Islet precursor cell (in vitro differentiated cells): ENCODE results near the gene SLC38A11.
"Not testable (repeated sequence)": the region's sequence is repeated elsewhere in the genome, so short reads cannot be mapped to it uniquely, and the experiment has no call there.

ENCODE experiments used
- DNase-seq: peaks from one replicate; pipeline ENCODE4 v3.0.0-alpha.2; 2018

Gene SLC38A11, protein sequence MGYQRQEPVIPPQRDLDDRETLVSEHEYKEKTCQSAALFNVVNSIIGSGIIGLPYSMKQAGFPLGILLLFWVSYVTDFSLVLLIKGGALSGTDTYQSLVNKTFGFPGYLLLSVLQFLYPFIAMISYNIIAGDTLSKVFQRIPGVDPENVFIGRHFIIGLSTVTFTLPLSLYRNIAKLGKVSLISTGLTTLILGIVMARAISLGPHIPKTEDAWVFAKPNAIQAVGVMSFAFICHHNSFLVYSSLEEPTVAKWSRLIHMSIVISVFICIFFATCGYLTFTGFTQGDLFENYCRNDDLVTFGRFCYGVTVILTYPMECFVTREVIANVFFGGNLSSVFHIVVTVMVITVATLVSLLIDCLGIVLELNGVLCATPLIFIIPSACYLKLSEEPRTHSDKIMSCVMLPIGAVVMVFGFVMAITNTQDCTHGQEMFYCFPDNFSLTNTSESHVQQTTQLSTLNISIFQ

DNA sequence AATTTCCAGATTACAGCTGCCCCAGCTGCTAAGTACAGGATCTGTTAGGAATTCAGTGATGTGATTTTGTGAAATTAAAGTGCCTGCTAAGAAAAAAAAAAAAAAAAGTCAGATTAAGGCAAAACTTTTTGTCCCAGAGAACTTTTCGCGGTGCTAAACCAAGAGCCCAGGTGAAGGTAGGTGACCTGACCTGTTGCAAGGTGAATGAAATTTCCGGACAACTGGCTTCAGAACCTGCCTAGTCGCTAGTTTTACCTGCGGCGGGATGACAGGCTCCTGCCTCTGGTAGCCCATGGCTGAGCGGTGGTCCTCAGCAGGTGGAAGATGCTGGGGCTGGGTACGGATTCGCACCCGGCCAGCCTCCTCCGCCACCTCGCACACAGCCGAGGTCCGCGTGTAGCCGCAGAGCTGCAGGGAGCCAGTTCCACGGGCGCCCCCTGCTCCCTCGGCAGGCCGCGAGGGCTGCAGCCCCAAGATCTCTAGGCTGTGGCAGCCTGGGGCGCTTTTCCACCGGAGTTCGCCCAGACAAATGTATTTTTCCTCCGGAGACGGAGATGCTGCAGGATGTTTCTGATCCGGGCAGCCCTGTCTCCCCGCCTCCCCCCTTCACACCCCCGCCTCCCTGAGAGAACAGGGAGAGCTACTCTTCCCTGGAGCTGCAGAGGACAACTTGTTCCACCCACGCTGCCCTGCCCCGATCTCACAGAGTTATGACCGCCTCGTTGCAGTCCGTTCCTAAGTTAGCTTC is at the start of gene SLC38A11:
TSS of gene SLC38A11 (minus strand) at position 572 of the 748 bp plus-strand sequence. CDS start at position 294, 278 bp downstream.
- peak; percentile 65 for DNase-seq

DNA sequence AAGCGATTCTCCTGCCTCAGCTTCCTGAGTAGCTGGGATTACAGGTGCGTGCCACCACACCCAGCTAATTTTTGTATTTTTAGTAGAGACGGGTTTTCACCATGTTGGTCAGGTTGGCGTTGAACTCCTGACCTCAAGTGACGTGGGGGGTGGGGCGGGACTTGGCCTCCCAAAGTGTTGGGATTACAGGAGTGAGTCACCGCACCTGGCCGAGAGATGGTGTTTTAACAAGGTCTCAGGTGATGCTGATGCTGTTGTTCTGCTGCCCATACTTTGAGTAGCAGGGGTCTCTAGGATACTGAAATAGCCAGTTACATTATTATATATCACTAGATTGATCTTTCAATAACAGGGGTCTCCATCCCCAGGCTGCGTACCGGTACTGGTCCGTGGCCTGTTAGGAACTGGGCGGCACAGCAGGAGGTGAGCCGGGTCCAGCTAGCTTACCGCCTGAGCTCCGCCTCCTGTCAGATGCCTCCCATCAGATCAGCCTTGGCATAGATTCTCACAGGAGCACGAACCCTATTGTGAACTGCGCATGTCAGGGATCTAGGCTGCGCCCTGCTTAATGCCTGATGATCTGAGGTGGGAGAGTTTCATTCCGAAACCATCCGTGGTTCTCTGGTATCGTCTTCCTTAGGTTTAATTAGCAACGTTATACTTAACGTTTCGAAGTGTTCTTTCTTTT is 48.3 kb upstream of the SLC38A11 start:
- no peak for DNase-seq

DNA sequence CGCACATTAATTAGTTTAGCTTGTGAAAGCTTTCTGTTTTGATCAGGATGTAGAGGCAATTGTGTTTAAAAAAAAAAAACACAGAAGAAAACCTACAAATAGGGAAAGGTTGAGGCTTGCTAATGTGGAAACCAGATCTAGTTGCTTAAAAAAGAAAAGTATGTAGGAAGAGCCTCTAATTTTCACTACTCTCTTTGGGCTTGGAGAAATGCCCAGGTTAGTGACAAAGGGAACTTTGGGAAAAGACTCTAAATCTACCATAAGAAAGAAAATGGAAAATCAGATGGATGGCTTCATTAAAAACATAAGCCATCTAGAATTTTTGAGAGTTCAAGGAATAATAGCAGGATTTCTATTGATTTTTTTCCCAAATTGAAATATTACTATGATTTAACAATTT is 47.3 kb upstream of the SLC38A11 start:
- DNase-seq = no peak

DNA sequence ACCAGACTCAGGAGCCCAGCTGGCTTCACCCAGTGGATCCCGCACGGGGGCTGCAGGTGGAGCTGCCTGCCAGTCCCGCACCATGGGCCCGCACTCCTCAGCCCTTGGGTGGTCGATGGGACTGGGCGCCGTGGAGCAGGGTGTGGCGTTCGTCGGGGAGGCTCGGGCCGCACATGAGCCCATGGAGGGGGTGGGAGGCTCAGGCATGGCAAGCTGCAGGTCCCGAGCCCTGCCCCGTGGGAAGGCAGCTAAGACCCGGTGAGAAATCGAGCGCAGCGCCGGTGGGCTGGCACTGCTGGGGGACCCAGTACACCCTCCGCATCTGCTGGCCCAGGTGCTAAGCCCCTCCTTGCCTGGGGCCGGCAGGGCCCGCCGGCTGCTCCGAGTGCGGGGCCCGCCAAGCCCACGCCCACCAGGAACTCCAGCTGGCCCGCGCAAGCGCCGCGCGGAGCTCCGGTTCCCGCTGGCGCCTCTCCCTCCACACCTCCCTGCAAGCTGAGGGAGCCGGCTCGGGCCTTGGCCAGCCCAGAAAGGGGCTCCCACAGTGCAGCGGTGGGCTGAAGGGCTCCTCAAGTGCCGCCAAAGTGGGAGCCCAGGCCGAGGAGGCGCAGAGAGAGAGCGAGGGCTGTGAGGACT is 39.5 kb upstream of the SLC38A11 start:
- DNase-seq = not testable (repeated sequence)

DNA sequence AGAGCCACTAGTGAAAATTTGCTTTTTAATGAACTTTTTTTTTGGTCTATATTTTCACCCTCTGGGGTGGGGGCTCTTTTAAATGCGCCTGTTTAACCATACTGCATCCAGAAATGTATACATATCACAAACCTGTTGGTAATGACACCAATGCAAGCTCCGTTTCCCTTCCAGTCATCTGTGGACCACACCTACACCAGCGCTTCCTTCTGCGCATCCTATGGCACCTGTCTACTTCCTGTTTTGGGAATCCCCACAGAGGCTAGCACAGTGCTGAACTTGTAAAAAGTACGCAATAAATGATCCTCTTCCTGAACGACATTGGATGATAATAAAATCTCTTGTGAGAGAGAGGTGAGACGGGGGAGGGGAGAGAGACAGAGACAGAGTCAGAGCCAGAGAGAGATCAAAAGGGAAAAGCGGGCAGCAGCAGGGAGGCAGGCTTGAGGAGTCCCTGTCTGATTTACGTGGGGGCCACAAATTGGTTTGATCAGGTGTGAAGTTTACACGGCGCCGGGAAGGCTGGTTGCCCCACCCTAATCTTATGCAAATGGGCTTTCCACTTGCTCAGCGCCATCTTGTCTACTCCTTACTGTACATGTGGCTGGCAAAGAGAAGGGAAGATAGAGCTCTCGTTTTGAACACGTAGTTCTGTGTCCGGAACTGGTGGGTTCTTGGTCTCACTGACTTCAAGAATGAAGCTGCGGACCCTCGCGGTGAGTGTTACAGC is 38.1 kb upstream of the SLC38A11 start:
- DNase-seq = no peak

DNA sequence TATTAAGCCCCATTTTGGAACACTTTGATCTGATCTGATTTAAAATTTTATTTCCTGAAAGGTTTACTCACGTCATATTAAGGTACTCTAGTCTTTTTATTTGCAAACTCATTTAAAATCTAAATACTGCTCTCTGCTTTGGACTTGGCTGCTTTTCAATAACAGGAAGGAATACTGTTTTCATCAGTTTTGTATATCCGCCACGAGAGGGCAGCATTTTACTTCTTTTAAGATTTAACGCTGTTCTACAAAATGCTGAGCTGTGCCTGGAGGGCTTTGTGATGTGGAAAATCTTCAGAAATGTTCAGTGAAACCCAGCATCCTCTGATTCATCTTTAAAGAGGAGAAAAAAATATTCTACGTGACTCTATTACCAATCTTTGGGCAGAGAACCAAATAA is 37.5 kb upstream of the SLC38A11 start:
- DNase-seq = no peak

DNA sequence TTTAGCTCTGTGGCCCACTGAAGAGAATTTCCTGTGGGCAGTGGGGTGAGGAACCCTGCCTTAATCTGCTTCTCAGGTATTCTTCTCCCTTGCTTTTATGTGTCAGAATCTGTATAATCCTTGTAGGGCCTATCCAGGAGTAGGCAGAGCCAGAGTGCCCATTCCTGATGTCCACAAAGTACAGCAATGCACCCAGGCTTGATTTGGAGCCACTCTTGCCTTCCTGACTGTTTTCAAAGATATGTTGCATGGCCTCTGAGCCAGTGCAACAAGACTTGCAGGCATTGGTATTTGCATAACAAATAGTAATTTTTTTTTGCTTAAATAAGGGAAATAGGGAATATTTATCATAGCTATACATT is 36.7 kb upstream of the SLC38A11 start:
- not testable (repeated sequence) for DNase-seq

DNA sequence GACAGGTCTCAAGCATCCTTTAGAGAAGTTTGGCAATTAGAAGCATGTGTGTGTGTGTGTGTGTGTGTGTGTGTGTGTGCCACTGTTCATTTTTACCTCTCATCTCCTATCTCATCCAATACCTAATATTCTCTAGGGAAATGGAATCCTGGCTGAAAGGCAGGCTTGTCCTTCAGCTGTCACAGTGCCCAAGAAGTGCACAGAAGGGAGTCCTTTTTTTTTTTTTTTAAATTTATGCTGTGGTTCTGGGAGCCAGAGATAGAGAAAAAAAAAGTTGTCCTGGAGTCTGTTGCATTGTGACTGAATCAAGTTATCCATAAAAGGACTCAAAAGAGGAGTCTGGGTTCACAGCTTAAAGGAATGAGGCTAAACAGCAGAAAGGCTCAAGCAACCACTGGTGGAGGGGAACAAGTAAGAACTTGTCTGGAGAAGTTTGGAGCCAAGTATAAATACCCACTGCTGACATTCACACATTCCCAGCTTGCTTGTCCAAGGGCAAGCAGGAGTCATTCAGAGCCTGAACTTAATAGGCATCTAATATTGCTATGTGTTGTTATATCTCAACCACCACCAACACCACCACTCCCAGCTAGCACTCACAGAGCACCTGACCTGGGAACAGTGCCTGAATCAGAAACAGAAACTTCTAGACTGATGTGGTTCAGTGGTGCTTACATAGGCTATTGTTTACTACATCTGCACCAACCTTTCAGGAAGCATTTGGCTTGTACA is 36.2 kb upstream of the SLC38A11 start:
- not testable (repeated sequence) for DNase-seq

DNA sequence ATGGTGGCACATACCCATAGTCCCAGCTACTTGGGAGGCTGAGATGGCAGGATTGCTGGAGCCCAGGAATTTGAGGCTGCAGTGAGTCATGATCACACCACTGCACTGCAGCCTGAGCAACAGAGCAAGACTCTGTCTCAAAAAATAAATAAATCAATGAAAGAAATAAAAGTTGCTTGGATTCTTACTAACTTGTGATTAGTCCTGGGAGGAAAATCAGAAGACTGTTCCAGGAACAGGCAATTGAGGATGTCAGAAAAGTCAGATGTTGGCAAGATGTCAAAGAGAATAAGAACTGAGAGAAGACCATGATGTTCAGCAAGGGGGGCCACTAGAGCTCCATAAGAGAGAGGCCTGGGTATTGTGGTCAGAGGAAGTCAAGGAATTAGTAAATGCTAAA is 35.6 kb upstream of the SLC38A11 start:
- DNase-seq = not testable (repeated sequence)

DNA sequence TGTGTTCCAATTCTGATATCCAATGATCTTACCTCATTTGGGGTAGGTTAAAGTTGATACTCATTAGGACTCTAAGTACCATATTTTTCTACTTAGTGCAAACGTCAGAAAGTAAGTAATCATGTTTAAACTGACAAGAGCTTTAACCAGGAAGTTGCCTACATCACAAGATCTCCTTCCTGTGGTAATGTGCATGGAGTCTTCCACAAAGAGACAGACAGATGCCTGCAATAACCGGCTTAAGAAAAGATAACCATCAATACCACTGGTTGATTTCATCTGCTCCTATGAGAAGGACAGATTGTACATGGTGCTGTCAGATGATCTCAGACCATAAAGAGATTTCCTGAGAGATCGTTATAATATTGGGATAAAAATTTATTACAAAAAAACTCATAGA is 33.5 kb upstream of the SLC38A11 start:
- DNase-seq = not testable (repeated sequence)

DNA sequence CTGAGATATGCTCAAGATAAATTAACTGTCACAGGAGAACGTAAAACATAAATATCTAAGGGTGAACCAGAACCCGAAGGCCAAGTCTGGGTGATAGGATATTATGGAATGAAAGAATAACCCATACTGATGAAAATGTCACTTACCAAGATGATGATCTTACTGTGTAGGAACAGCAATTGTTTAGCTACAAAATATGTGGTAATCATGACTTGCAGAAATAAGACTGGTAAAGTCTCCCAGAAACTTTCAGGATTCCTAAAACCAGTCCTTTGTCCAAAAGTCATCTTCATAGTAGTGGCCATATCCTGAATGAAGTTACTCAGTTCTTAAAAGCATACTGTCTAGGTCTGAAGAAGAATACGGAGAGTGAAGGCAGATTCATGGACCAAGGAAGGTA is 30.7 kb upstream of the SLC38A11 start:
- DNase-seq = not testable (repeated sequence)

DNA sequence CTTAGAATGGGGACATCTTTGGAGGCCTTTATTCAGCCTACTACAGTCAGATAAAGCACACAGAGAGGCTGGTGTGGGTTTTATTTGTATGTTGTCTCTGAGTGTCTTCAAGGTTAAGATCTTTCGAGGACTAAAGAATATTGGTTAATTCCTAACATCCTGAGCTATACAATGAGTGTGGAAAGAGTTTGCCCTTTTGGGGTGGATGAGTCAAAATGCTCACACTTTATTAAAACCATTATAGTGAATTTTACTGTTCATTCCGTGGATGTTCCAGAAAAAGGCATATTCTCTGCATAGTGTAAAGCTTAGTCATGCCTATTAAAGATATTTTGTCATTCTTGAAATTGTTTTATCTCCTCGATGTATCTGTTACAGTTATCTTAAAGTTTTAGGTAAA is 29.1 kb upstream of the SLC38A11 start:
- DNase-seq = no peak

DNA sequence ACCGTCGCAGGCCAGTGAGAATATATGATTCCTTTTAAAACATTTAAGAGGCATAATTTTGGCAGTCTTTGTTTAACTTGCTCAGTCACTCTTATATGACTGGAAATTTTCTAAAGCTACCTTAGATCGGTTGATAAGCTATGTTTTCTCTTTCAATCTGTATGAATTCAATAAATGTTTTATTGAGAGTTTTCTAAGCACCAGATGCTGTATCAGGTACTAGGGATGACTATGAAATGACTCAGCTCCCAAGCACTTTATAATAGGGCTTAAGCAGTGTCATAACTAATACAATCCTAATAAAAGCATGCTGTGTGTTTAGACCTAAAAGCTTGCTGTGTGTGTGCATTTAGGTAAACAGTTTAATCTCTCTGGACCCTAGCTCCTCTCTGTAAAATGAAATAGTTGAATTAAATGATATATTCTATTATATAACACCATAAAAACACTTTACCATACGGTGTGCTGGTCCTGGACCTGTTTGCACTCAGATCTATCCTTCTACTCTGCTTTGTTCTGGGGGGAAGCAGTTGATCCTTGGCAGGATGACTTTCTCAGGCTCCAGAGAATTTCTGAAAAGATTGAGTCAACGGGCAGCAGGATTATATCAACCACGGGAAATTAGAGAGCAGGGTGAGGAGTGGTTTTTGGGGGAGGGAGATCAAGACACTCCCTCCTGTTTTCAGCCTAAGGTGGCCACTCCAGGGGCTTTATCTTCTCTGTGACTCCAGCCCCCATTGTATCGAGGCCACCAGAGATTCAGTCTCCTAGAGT is 26.1 kb upstream of the SLC38A11 start:
- no peak for DNase-seq

DNA sequence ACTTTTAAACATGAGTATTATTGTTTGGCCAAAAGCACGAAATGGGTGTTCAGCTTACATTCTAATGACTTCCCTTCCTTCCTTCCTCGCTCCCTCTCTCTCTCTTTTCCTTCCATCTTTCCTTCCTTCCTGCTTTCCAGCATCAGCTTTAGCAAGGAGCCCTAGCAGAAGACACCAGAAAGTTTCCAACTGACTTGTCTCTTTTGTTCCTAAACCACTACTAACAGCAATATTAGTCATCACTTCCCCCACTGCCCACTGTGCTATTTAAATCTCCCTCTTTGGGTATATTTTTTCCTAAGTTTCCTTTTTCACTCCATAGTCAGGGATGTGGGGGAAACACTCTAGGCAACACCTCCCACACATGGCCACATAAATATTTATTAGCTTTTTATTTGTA is 25.4 kb upstream of the SLC38A11 start:
- not testable (repeated sequence) for DNase-seq

DNA sequence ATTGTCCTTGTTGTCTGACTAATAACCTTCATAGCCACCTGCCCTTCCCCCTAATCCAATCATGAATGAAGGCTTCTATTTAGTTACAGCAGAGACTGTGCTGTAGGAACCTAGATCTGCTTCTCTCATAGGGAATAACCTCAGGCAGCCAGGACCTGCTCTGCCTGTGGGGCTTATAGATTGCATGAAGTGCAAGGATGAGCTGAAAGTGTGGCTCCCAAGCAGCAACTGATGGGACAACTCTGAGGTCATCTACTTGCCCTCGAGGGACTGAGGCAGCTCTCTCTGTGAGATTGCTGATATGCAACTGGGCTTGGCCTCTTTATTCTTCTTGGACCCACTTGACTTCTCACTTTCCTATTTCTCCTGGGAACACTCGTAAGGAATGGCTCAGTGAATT is 23.8 kb upstream of the SLC38A11 start:
- peak; percentile 78 for DNase-seq

DNA sequence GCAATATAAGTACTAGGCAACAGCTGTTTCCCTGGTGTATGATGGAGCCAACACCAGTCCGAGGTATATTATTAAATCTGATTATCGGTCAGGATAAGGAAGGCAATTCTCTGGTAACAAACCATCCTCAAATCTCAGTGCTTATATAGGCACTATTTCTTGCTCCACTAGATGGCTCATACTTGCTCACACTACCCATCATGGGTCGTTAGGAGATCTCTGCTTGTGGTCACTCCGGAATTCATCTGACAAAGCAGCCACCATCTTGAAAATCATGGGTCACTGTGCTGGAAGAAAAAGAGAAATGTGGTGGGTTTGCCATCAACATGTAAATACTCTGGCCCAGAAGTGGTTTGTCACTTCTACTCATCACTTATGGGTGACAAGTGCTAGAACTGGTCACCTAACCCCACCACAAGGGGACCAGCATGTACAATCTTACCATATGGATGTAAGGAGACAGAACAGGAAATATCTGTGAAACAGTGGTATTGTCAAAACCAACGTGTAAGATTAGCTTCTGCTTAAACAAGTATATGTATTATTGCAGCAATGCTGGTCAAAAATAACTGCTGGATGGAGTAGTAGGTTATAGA is 21.6 kb upstream of the SLC38A11 start:
- not testable (repeated sequence) for DNase-seq

DNA sequence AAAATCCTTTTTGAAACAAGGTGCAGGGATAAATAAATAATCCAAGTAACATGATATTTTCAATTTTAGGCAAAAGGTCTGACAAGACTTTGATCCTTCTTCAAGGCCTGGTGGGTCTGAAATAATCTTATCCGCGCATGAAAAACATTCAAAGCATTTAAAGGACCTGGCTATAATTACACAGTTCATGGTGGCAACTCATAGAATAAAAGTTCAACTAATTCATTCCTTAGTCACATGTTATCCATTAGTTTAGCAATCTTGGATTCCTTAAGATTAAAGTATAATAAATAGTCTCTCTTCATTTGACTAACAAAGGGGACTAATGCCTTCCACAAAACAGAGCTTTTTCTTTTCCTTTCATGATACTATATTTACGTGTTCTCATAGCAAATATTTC is 21.0 kb upstream of the SLC38A11 start:
- no peak for DNase-seq

DNA sequence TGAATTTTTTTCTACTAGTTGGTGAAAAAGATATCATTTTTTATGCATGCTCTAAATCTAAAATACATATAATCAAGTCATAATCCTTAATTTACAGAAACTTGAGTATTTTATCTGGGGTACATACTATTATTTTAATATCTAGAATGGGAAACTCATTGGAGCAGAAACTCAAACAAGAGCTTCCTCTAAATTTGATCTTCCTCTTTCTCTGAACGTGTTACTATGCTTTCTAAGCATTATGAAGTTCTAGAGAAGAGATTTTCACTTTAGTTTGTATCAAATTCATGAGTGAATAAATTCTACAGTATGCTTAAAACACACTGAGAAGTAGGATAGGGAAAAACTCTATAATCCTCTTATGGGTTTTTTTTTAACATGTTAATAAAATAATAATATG is 20.6 kb upstream of the SLC38A11 start:
- no peak for DNase-seq

DNA sequence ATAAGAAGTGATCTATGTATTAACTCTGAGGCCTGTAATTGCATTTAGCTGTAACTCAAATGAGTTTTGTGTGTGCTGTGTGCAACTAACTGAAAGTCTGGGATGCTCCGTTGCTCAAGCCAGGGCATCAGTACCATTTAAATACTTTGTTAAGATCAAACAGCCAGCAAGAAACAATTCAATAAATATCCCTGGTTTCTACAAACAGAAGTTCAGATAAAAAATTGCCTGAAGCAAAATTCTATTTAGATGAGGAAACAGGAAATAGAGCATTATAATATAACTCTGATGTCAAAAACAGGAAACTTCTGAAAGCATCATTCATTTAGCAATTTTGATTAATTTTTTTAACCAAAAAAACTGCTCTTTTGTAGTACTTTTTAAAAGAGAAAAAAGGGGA is 18.9 kb upstream of the SLC38A11 start:
- no peak for DNase-seq

DNA sequence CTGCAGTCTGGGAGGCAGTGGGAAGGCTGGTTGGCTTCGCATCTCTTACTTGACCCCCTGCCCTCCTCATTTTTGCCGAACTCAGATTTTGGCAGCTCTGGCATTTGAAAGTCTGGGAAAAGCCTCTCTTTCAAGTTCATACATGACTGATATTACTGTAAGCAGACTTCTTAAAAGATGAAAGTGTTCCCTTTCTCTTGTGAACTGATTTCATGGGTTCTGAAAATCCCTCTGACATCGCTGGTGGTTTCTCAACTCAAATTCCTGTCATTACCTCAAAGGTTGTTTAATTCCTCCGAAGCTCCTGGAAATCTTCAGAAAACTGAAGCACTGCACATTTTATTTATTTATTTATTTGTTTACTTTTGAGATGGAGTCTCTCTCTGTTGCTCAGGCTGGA is 16.9 kb upstream of the SLC38A11 start:
- DNase-seq = no peak
